Neuronal stem cell (in vitro differentiated cells): Measurements from ENCODE around the gene RGS6.

Experiments
- DNase-seq: peaks from one replicate; pipeline ENCODE4 v3.0.0-alpha.2; 2013; ENCODE audit warnings: low spot score
- H2AFZ ChIP-seq: one replicate; pipeline ENCODE4 v1.6.1; 2013; ENCODE audit warnings: mild to moderate bottlenecking, low read length, inconsistent platforms
- H2AK5ac ChIP-seq: 2 replicates; pipeline ENCODE4 v1.6.1; 2013; ENCODE audit warnings: low read depth, mild to moderate bottlenecking, inconsistent platforms, low read length, moderate library complexity, mixed read lengths
- H2BK120ac ChIP-seq: 2 replicates; pipeline ENCODE4 v1.6.1; 2013; ENCODE audit warnings: low read depth, mild to moderate bottlenecking, inconsistent platforms, low read length, moderate library complexity, mixed read lengths
- H2BK12ac ChIP-seq: one replicate; pipeline ENCODE4 v1.6.1; 2013; ENCODE audit warnings: low read length, inconsistent platforms
- H2BK15ac ChIP-seq: 2 replicates; pipeline ENCODE4 v1.6.1; 2013; ENCODE audit warnings: mild to moderate bottlenecking, low read length, inconsistent platforms, mixed read lengths
- H2BK5ac ChIP-seq: one replicate; pipeline ENCODE4 v1.6.1; 2013; ENCODE audit warnings: inconsistent platforms, mild to moderate bottlenecking, low read length, moderate library complexity
- H3K14ac ChIP-seq: one replicate; pipeline ENCODE4 v1.6.1; 2013; ENCODE audit warnings: low read length, inconsistent platforms
- H3K18ac ChIP-seq: 2 replicates; pipeline ENCODE4 v1.6.1; 2013; ENCODE audit warnings: low read length, inconsistent platforms
- H3K23ac ChIP-seq: 2 replicates; pipeline ENCODE4 v1.6.1; 2013; ENCODE audit warnings: low read depth, mild to moderate bottlenecking, mixed read lengths, low read length, inconsistent platforms; ENCODE audit not compliant: poor library complexity
- H3K27ac ChIP-seq: replicated peaks from 3 replicates; pipeline ENCODE4 v1.5.1; 2013; ENCODE audit warnings: low read length, inconsistent platforms
- H3K27me3 ChIP-seq, 3 experiments: 2 replicates each; pipeline ENCODE4 v1.6.1; 2013; ENCODE audit warnings: low read length in 3 of 3, mild to moderate bottlenecking in 2 of 3, inconsistent platforms in 1 of 3, low read depth in 1 of 3, mixed read lengths in 1 of 3, moderate library complexity in 1 of 3; ENCODE audit not compliant: control insufficient read depth in 3 of 3, insufficient read depth in 3 of 3
- H3K36me3 ChIP-seq, 2 donors: replicated peaks in 1 of 2; 2 replicates each; pipeline ENCODE4 v1.6.1; 2013; ENCODE audit warnings: low read length in 2 of 2; ENCODE audit not compliant: control insufficient read depth in 2 of 2, insufficient read depth in 2 of 2
- H3K4ac ChIP-seq: 2 replicates; pipeline ENCODE4 v1.6.1; 2013; ENCODE audit warnings: inconsistent platforms, mild to moderate bottlenecking, low read length, moderate library complexity
- H3K4me1 ChIP-seq, 2 donors: 1 replicate in 1 of 2; 2 replicates in 1 of 2; pipeline ENCODE4 v1.6.1; 2013; ENCODE audit warnings: low read length in 2 of 2, low read depth in 1 of 2; ENCODE audit not compliant: control insufficient read depth in 2 of 2, insufficient read depth in 1 of 2
- H3K4me2 ChIP-seq: one replicate; pipeline ENCODE4 v1.6.1; 2013; ENCODE audit warnings: mild to moderate bottlenecking, low read length, inconsistent platforms; ENCODE audit not compliant: insufficient read depth, poor library complexity, severe bottlenecking
- H3K4me3 ChIP-seq, 2 donors: 2 replicates each; pipeline ENCODE4 v1.5.1; 2013; ENCODE audit warnings: low read length in 2 of 2, mild to moderate bottlenecking in 2 of 2, inconsistent platforms in 1 of 2, moderate library complexity in 1 of 2
- H3K79me1 ChIP-seq: one replicate; pipeline ENCODE4 v1.6.1; 2013; ENCODE audit warnings: low read depth, mild to moderate bottlenecking, inconsistent platforms, low read length, moderate library complexity
- H3K9ac ChIP-seq: one replicate; pipeline ENCODE4 v1.6.1; 2013; ENCODE audit warnings: mild to moderate bottlenecking, low read depth, low read length, inconsistent platforms; ENCODE audit not compliant: poor library complexity
- H3K9me3 ChIP-seq, 2 donors: replicated peaks in 1 of 2; 2 replicates each; pipeline versions ENCODE3 to v1.6.1; 2013; ENCODE audit warnings: low read length in 2 of 2, mild to moderate bottlenecking in 2 of 2, inconsistent platforms in 1 of 2, low read depth in 1 of 2, mixed read lengths in 1 of 2, moderate library complexity in 1 of 2; ENCODE audit not compliant: control insufficient read depth in 2 of 2, insufficient read depth in 1 of 2
- H4K8ac ChIP-seq: one replicate; pipeline ENCODE4 v1.6.1; 2013; ENCODE audit warnings: low read depth, mild to moderate bottlenecking, inconsistent platforms, low read length, moderate library complexity
- H4K91ac ChIP-seq: one replicate; pipeline ENCODE4 v1.6.1; 2013; ENCODE audit warnings: low read length, low read depth, mild to moderate bottlenecking, inconsistent platforms; ENCODE audit not compliant: poor library complexity
- WGBS, 2 donors: extraction: QIAGEN DNeasy Blood & Tissue Kit; methylation state at CpG; one replicate each; pipeline ENCODE4 v1.1.7; 2013; ENCODE audit warnings: missing lambda C conversion rate in 2 of 2, mixed read lengths in 1 of 2; ENCODE audit not compliant: insufficient read length in 2 of 2, insufficient replicate concordance in 1 of 2; ENCODE audit errors: extremely low coverage in 2 of 2; 5-methylcytosine and 5-hydroxymethylcytosine counted together

The RGS6 gene

GRCh38 chr14:71905860-71906259 lies 26.4 kb upstream of the RGS6 start:
- Histone ChIP-seq H2AFZ (no peak overlapping the region), H3K4me3 (no peak overlapping the region), H2BK12ac (no peak overlapping the region), H3K9ac (no peak overlapping the region), H3K9me3 (no peaks in the 10 kb centered on the region), H3K27me3 (peaks cover 0 to 24% (median 0%) of the 10 kb centered on the region in 3 experiments), H3K4me1 (peaks cover 3 to 5% of the 10 kb centered on the region in 2 donors), H2AK5ac (no peak overlapping the region), H3K79me1 (no peaks in the 10 kb centered on the region), H3K18ac (no peak overlapping the region), H3K27ac (no peak overlapping the region), H2BK5ac (no peak overlapping the region), H4K8ac (no peak overlapping the region), H4K91ac (no peak overlapping the region), H3K4me2 (no peak overlapping the region), H2BK120ac (no peak overlapping the region), H3K4ac (no peak overlapping the region), H3K23ac (no peak overlapping the region), H3K14ac (no peak overlapping the region), H2BK15ac (no peak overlapping the region), H3K36me3 (no peaks in the 10 kb centered on the region)
- no CpG with 5 or more reads among the region's 7 CpGs for WGBS, 2 donors
- DNase-seq, result no peak

GRCh38 chr14:71907793-71908515 lies 24.3 kb upstream of the RGS6 start:
- Histone ChIP-seq H2AFZ (no peak overlapping the region), H3K27ac (no peak overlapping the region), H3K79me1 (no peaks in the 10 kb centered on the region), H3K9me3 (no peaks in the 10 kb centered on the region), H3K4me3 (no peak overlapping the region), H4K91ac (no peak overlapping the region), H2AK5ac (no peak overlapping the region), H2BK120ac (no peak overlapping the region), H3K4me2 (no peak overlapping the region), H3K14ac (no peak overlapping the region), H3K9ac (no peak overlapping the region), H3K27me3 (peaks cover 0 to 24% (median 0%) of the 10 kb centered on the region in 3 experiments), H3K4ac (no peak overlapping the region), H2BK12ac (no peak overlapping the region), H3K4me1 (peaks cover 3 to 5% of the 10 kb centered on the region in 2 donors), H3K23ac (no peak overlapping the region), H3K18ac (no peak overlapping the region), H4K8ac (no peak overlapping the region), H2BK15ac (no peak overlapping the region), H3K36me3 (no peaks in the 10 kb centered on the region), H2BK5ac (no peak overlapping the region)
- no peak for DNase-seq
- WGBS, 2 donors, result no CpG with 5 or more reads among the region's 10 CpGs

GRCh38 chr14:71911669-71912068 lies 20.6 kb upstream of the RGS6 start:
- Histone ChIP-seq H3K4me3 (no peak overlapping the region), H4K8ac (no peak overlapping the region), H3K4me2 (no peak overlapping the region), H2BK15ac (no peak overlapping the region), H3K14ac (no peak overlapping the region), H3K4ac (no peak overlapping the region), H2BK12ac (no peak overlapping the region), H3K27ac (no peak overlapping the region), H2BK5ac (no peak overlapping the region), H2BK120ac (no peak overlapping the region), H3K9me3 (no peaks in the 10 kb centered on the region), H4K91ac (no peak overlapping the region), H3K27me3 (peaks cover 0 to 23% (median 0%) of the 10 kb centered on the region in 3 experiments), H3K9ac (no peak overlapping the region), H3K4me1 (peaks cover 0 to 2% of the 10 kb centered on the region in 2 donors), H3K23ac (no peak overlapping the region), H3K79me1 (no peaks in the 10 kb centered on the region), H2AFZ (no peak overlapping the region), H3K18ac (no peak overlapping the region), H3K36me3 (no peaks in the 10 kb centered on the region), H2AK5ac (no peak overlapping the region)
- no CpG with 5 or more reads among the region's 5 CpGs for WGBS, 2 donors
- no peak for DNase-seq

- Histone ChIP-seq H2BK12ac (no peak overlapping the region), H3K9ac (no peak overlapping the region), H3K4ac (no peak overlapping the region), H2AK5ac (no peak overlapping the region), H4K91ac (no peak overlapping the region), H3K23ac (no peak overlapping the region), H2BK5ac (no peak overlapping the region), H4K8ac (no peak overlapping the region), H3K9me3 (no peaks in the 10 kb centered on the region), H3K4me3 (no peak overlapping the region), H2BK15ac (no peak overlapping the region), H3K27ac (no peak overlapping the region), H3K79me1 (no peaks in the 10 kb centered on the region), H2AFZ (no peak overlapping the region), H3K4me2 (no peak overlapping the region), H3K14ac (no peak overlapping the region), H3K4me1 (peaks cover 0 to 2% of the 10 kb centered on the region in 2 donors), H2BK120ac (no peak overlapping the region), H3K36me3 (no peaks in the 10 kb centered on the region), H3K18ac (no peak overlapping the region), H3K27me3 (peaks cover 0 to 8% (median 0%) of the 10 kb centered on the region in 3 experiments)
- WGBS, 2 donors, result no CpG with 5 or more reads among the region's 5 CpGs
- no peak for DNase-seq
Measured at GRCh38 chr14:71913342-71913741, 18.9 kb upstream of the RGS6 start.
